Glomerular visceral epithelial cell (primary cell): ENCODE data around the gene IP6K1.
A peak's percentile ranks its signal among the peaks of the same experiment; 100 is the strongest.
"Not testable (repeated sequence)": the region's sequence is repeated elsewhere in the genome, so short reads cannot be mapped to it uniquely, and the experiment has no call there.

Experiments
- DNase-seq: peaks from one replicate; pipeline ENCODE4 v3.0.0-alpha.2; 2016; ENCODE audit errors: extremely low spot score

The IP6K1 gene

GRCh38 chr3:49786357-49787181 lies at the start of gene IP6K1:
TSS of gene IP6K1 (minus strand) at chr3:49786542. CDS start at chr3:49748040, 38,502 bp downstream.
- peak; percentile 100 for DNase-seq

GRCh38 chr3:49831341-49831740 lies 45.0 kb upstream of the IP6K1 start:
- DNase-seq = no peak

GRCh38 chr3:49826016-49826415 lies 39.7 kb upstream of the IP6K1 start:
- DNase-seq = no peak

GRCh38 chr3:49823131-49823530 lies 36.8 kb upstream of the IP6K1 start:
- DNase-seq = not testable (repeated sequence)

GRCh38 chr3:49813497-49814174 lies 27.3 kb upstream of the IP6K1 start, which contains the start of gene UBA7:
TSS of gene UBA7 (minus strand) at chr3:49813953. CDS start at chr3:49813787, 166 bp downstream.
- peak; percentile 72 for DNase-seq

GRCh38 chr3:49812916-49813496 lies 26.7 kb upstream of the IP6K1 start:
- no peak for DNase-seq

- no peak for DNase-seq
Observed at GRCh38 chr3:49807431-49808114, 21.2 kb upstream of the IP6K1 start.

- no peak for DNase-seq
Observed at GRCh38 chr3:49806850-49807249, 20.5 kb upstream of the IP6K1 start.

GRCh38 chr3:49805897-49806701 lies 19.8 kb upstream of the IP6K1 start:
- no peak for DNase-seq

- DNase-seq = no peak
Observed at GRCh38 chr3:49805367-49805782, 19.0 kb upstream of the IP6K1 start.

GRCh38 chr3:49804141-49805041 lies 18.0 kb upstream of the IP6K1 start:
- no peak for DNase-seq

- DNase-seq = no peak
Observed at GRCh38 chr3:49803465-49804140, 17.3 kb upstream of the IP6K1 start.

- peak; percentile 82 for DNase-seq
Observed at GRCh38 chr3:49802719-49803464, 16.6 kb upstream of the IP6K1 start, which contains the start of gene INKA1. TSS of gene INKA1 (plus strand) at chr3:49803261. CDS start at chr3:49803393, 132 bp downstream.

- no peak for DNase-seq
Observed at GRCh38 chr3:49801160-49801559, 14.8 kb upstream of the IP6K1 start.

GRCh38 chr3:49799761-49800160 lies 13.4 kb upstream of the IP6K1 start, which contains the start of gene CDHR4:
TSS of gene CDHR4 (minus strand) at chr3:49799873. CDS start at chr3:49799812, 61 bp downstream.
- DNase-seq = peak; percentile 74

- DNase-seq = no peak
Observed at GRCh38 chr3:49799105-49799504, 12.8 kb upstream of the IP6K1 start.

- DNase-seq = no peak
Observed at GRCh38 chr3:49794926-49795905, 8.9 kb upstream of the IP6K1 start.
